Kidney (tissue), 22 donors: Measurements from ENCODE around the gene EVX2. TPM values are rescaled to one million over a fixed set of nuclear protein-coding genes. Genes with fewer than 3 reads are reported as not detected.

Experiments used
- DNase-seq, 5 donors: peaks; one replicate each; pipeline ENCODE4 v3.0.0-alpha.2; 2013 to 2020
- FAIRE-seq: peaks from 2 replicates; lab custom pipeline; 2012; peaks lifted over from hg19 to GRCh38; lab: Jason Lieb, UNC
- H3K27ac ChIP-seq, 2 donors: one replicate each; pipeline ENCODE4 v1.7.0; 2013; ENCODE audit warnings: low read depth in 2 of 2, low read length in 2 of 2, inconsistent platforms in 1 of 2
- H3K27me3 ChIP-seq: one replicate; pipeline ENCODE4 v1.7.1; 2013; ENCODE audit warnings: low read length, inconsistent platforms; ENCODE audit not compliant: control insufficient read depth, insufficient read depth
- H3K36me3 ChIP-seq, 3 donors: one replicate each; pipeline versions ENCODE4 v1.7.0 to v1.7.1; 2013; ENCODE audit warnings: low read length in 3 of 3, control low read depth in 1 of 3, inconsistent platforms in 1 of 3; ENCODE audit not compliant: insufficient read depth in 3 of 3, control insufficient read depth in 2 of 3
- H3K4me1 ChIP-seq, 3 donors: one replicate each; pipeline versions ENCODE4 v1.7.0 to v1.7.1; 2013; ENCODE audit warnings: low read length in 3 of 3, inconsistent platforms in 1 of 3, low read depth in 1 of 3; ENCODE audit not compliant: control insufficient read depth in 2 of 3, insufficient read depth in 2 of 3
- H3K4me3 ChIP-seq, 3 donors: one replicate each; pipeline versions ENCODE4 v1.7.0 to v1.8.1; 2013; ENCODE audit warnings: low read length in 3 of 3, control low read depth in 1 of 3, inconsistent platforms in 1 of 3
- H3K9ac ChIP-seq, 3 donors: one replicate each; pipeline versions ENCODE4 v1.7.0 to v1.7.1; 2013; ENCODE audit warnings: low read length in 3 of 3, control low read depth in 1 of 3, inconsistent platforms in 1 of 3
- H3K9me3 ChIP-seq, 3 donors: one replicate each; pipeline versions ENCODE4 v1.7.0 to v1.7.1; 2013; ENCODE audit warnings: low read length in 3 of 3, control low read depth in 1 of 3, inconsistent platforms in 1 of 3; ENCODE audit not compliant: control insufficient read depth in 2 of 3, insufficient read depth in 1 of 3
- CTCF ChIP-seq: IDR thresholded peaks from 3 replicates; pipeline ENCODE4 v1.5.1; 2012; ENCODE audit warnings: mild to moderate bottlenecking, moderate library complexity, borderline replicate concordance; ENCODE audit not compliant: insufficient read depth; ENCODE audit errors: extremely low read depth
- intact Hi-C: fragments of 100-400 bp; cut with DNase I; formaldehyde crosslinking; loops from one replicate; pipeline ENCODE4 v1.11.1; 2022
- long read RNA-seq, 10 donors: library from polyadenylated mRNA in 1 of 10; unstranded in 1 of 10; transcript quantifications; one replicate each; pipeline ENCODE4 v2.0.0 and lab custom pipeline, GENCODE V29; 2021 to 2026
- polyA plus RNA-seq: library from polyadenylated mRNA; stranded (reverse); fragments of 350-450 nt; fragmentation: Illumina TruSeq; extraction: RNeasy Lipid Tissue Mini Kit (QIAGEN cat#74804); gene quantifications from one replicate; pipeline ENCODE4 v1.2.3, GENCODE V29; 2014; ENCODE audit warnings: low read depth, low replicate concordance; ENCODE audit not compliant: insufficient read depth
- total RNA-seq: library from RNA; stranded (reverse); fragmentation: NEBNext Ultra II Directional; extraction: Animal tissue kit (Norgen Biotek cat#: 25700); gene quantifications from one replicate; pipeline ENCODE4 v1.2.1, GENCODE V29; 2021
- donor health status: control.
- donor health status: control.
- donor health status: control.
- donor health status: control.
- donor health status: control.
- donor health status: DM: yes; HTN: yes; CAD: no.
- donor health status: Normal renal cell carcinoma (clear cell type).

Gene EVX2
- total RNA-seq (not detected), polyA plus RNA-seq (not detected)
- long read RNA-seq, donor 1 = 0 reads
- long read RNA-seq, donor 2, partial matches to known transcripts = 174 of 206 reads
- long read RNA-seq, donor 2, other reads (novel, unspliced or antisense) = 32 of 206 reads
- long read RNA-seq, donor 3 = 0 reads
- long read RNA-seq, donor 4, partial matches to known transcripts = 149 of 190 reads
- long read RNA-seq, donor 4, other reads (novel, unspliced or antisense) = 41 of 190 reads
- long read RNA-seq, donor 5 = 0 reads
- long read RNA-seq, donor 6 = 0 reads
- long read RNA-seq, donor 7 = 0 reads
- long read RNA-seq, donor 8 = 0 reads
- long read RNA-seq, donor 9 = 0 reads
- long read RNA-seq, donor 10, partial matches to known transcripts = 438 of 443 reads
- long read RNA-seq, donor 10, other reads (novel, unspliced or antisense) = 5 of 443 reads

GRCh38 chr2:176083796-176084261 lies at the start of gene EVX2:
Gene EVX2 (minus strand): TSS chr2:176083962. CDS start chr2:176083776, 186 bp downstream.
- TF ChIP-seq CTCF = no peak
- Histone ChIP-seq H3K4me1 (peaks cover 0 to 10% (median 0%) of the 10 kb centered on the region in 3 donors), H3K27ac (no peak within 1 kb of the TSS), H3K9ac (no peak within 1 kb of the TSS), H3K9me3 (peaks cover 0 to 9% (median 0%) of the 10 kb centered on the region in 3 donors), H3K4me3 (no peak within 1 kb of the TSS), H3K36me3 (no peaks in the 10 kb centered on the region), H3K27me3 (peaks cover 90% of the 10 kb centered on the region)
- DNase-seq (peak in 2 of 5 donors; percentile 16 to 40), FAIRE-seq (no peak)
- intact Hi-C loops = no loop called here

GRCh38 chr2:176133389-176133788 lies 49.6 kb upstream of the EVX2 start:
- no peak for TF ChIP-seq CTCF
- peak overlapping the region; percentile 63 to 96 (median 95) for H3K9ac ChIP-seq
- H3K27ac ChIP-seq = peak overlapping the region; percentile 85 to 97
- no peaks in the 10 kb centered on the region for H3K9me3 ChIP-seq
- no peaks in the 10 kb centered on the region for H3K27me3 ChIP-seq
- DNase-seq (peak in 1 of 5 donors; percentile 45), FAIRE-seq (no peak)
- H3K4me3 ChIP-seq = peak overlapping the region in 2 of 3 donors; percentile 81 to 85
- H3K36me3 ChIP-seq = no peaks in the 10 kb centered on the region
- intact Hi-C loops = no loop called here
- peaks cover 3 to 12% (median 7%) of the 10 kb centered on the region in 3 donors for H3K4me1 ChIP-seq

- H3K4me3 ChIP-seq = peak overlapping the region; percentile 67 to 85 (median 81)
- FAIRE-seq = no peak
Measured at GRCh38 chr2:176132205-176133171, 48.7 kb upstream of the EVX2 start.

More at GRCh38 chr2:176132205-176133171, 48.7 kb upstream of the EVX2 start:
- no peak for TF ChIP-seq CTCF
- H3K4me1 ChIP-seq = peaks cover 5 to 12% (median 7%) of the 10 kb centered on the region in 3 donors
- H3K27me3 ChIP-seq = no peaks in the 10 kb centered on the region
- peak overlapping the region; percentile 85 to 97 for H3K27ac ChIP-seq
- DNase-seq = peak in 3 of 5 donors; percentile 43 to 69 (median 54)
- no peaks in the 10 kb centered on the region for H3K36me3 ChIP-seq
- intact Hi-C loops = no loop called here
- peak overlapping the region; percentile 75 to 96 (median 95) for H3K9ac ChIP-seq
- no peaks in the 10 kb centered on the region for H3K9me3 ChIP-seq
